Small intestine (tissue), 7 donors: ENCODE measurements around the gene ADGRF3. TPM values are rescaled to one million over a fixed set of nuclear protein-coding genes. Genes with fewer than 3 reads are reported as not detected.
A peak's percentile ranks its signal among the peaks of the same experiment; 100 is the strongest.
"Not testable (repeated sequence)": the region's sequence is repeated elsewhere in the genome, so short reads cannot be mapped to it uniquely, and the experiment has no call there.

Experiments
- DNase-seq, 2 donors: peaks; one replicate each; pipeline versions ENCODE4 v3.0.0 to v3.0.0-alpha.2; 2013
- FAIRE-seq: peaks from 2 replicates; lab custom pipeline; 2012; peaks lifted over from hg19 to GRCh38; lab: Jason Lieb, UNC
- H3K27ac ChIP-seq, 3 donors: one replicate each; pipeline ENCODE4 v1.5.1; 2013; ENCODE audit warnings: low read length in 2 of 3, mild to moderate bottlenecking in 2 of 3, control low read depth in 1 of 3, inconsistent platforms in 1 of 3, low read depth in 1 of 3, moderate library complexity in 1 of 3
- H3K27me3 ChIP-seq, 3 donors: one replicate each; pipeline ENCODE4 v1.6.1; 2013; ENCODE audit warnings: low read length in 3 of 3, inconsistent platforms in 1 of 3; ENCODE audit not compliant: control insufficient read depth in 3 of 3, insufficient read depth in 3 of 3
- H3K36me3 ChIP-seq, 3 donors: one replicate each; pipeline ENCODE4 v1.6.1; 2013; ENCODE audit warnings: low read length in 3 of 3, inconsistent platforms in 1 of 3, low read depth in 1 of 3, mild to moderate bottlenecking in 1 of 3, moderate library complexity in 1 of 3; ENCODE audit not compliant: control insufficient read depth in 3 of 3, insufficient read depth in 2 of 3
- H3K4me1 ChIP-seq, 3 donors: one replicate each; pipeline ENCODE4 v1.6.1; 2013; ENCODE audit warnings: low read length in 2 of 3, inconsistent platforms in 1 of 3, low read depth in 1 of 3, mild to moderate bottlenecking in 1 of 3, moderate library complexity in 1 of 3; ENCODE audit not compliant: control insufficient read depth in 3 of 3, insufficient read depth in 2 of 3
- H3K4me3 ChIP-seq, 3 donors: one replicate each; pipeline ENCODE4 v1.5.1; 2013; ENCODE audit warnings: low read length in 3 of 3, control low read depth in 1 of 3, inconsistent platforms in 1 of 3, low read depth in 1 of 3, mild to moderate bottlenecking in 1 of 3, moderate library complexity in 1 of 3
- H3K9me3 ChIP-seq, 2 donors: one replicate each; pipeline ENCODE4 v1.6.1; 2013; ENCODE audit warnings: low read depth in 1 of 2, low read length in 1 of 2; ENCODE audit not compliant: control insufficient read depth in 2 of 2, insufficient read depth in 1 of 2
- WGBS, 3 donors: extraction: QIAGEN DNeasy Blood & Tissue Kit; methylation state at CpG; one replicate each; pipeline ENCODE4 v1.1.7; 2013; 5-methylcytosine and 5-hydroxymethylcytosine counted together
- polyA plus RNA-seq, 4 donors: library from polyadenylated mRNA; stranded (reverse) in 3 of 4; unstranded in 1 of 4; fragments of 200-250 nt in 3 of 4; fragments of 120-200 nt in 1 of 4; gene quantifications; one replicate each; pipeline versions ENCODE4 v1.2.1 to v1.2.3, GENCODE V29; 2013
- donor health status: healthy with polysubstance abuse.
- donor health status: control.
- donor health status: control.
- donor health status: Bipolar disorder and iron deficiency.
- donor health status: healthy.

ADGRF3 gene
- polyA plus RNA-seq, 4 donors, result 0.09 to 1.2 TPM; not detected in 2

- 76 to 80% (median 79%) methylated on average over 2 of the region's 2 CpGs for WGBS, 3 donors
- Histone ChIP-seq H3K4me3 (no peak overlapping the region), H3K9me3 (no peaks in the 10 kb centered on the region), H3K27ac (no peak overlapping the region), H3K4me1 (peaks cover 0 to 3% (median 0%) of the 10 kb centered on the region in 3 donors), H3K27me3 (no peaks in the 10 kb centered on the region), H3K36me3 (peaks cover 0 to 16% (median 0%) of the 10 kb centered on the region in 3 donors)
- DNase-seq (no peak), FAIRE-seq (no peak)
These were observed 10.2 kb upstream of the ADGRF3 start for GRCh38 chr2:26356771-26357170.

DNA sequence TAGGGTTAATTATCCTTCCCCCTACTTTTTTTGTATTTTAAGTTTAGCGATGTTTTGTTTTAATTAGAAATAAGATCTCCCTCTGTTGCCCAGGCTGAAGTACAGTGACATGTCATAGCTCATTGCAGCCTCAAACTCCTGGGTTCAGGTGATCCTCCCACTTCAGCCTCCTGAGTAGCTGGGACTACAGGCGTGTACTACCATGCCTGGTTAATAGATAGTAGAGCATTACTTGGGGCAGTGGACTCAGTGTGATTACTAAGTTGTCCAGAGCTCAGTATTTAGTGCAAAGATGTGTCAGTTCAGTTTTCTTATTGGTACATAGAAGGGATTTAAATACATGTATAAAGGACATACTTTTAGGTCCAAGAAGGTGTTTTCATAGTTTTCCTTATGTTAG is 9.5 kb upstream of the ADGRF3 start:
- Histone ChIP-seq H3K4me1 (peaks cover 0 to 3% (median 0%) of the 10 kb centered on the region in 3 donors), H3K9me3 (no peaks in the 10 kb centered on the region), H3K27me3 (no peaks in the 10 kb centered on the region), H3K4me3 (no peak overlapping the region), H3K27ac (no peak overlapping the region), H3K36me3 (peaks cover 0 to 16% (median 0%) of the 10 kb centered on the region in 3 donors)
- 87 to 100% (median 99%) methylated on average over 2 of the region's 2 CpGs for WGBS, 3 donors
- DNase-seq, result no peak
- FAIRE-seq, result no peak

- Histone ChIP-seq H3K27ac (no peak overlapping the region), H3K4me1 (peaks cover 0 to 3% (median 0%) of the 10 kb centered on the region in 3 donors), H3K4me3 (no peak overlapping the region), H3K27me3 (no peaks in the 10 kb centered on the region), H3K9me3 (no peaks in the 10 kb centered on the region), H3K36me3 (peaks cover 0 to 18% (median 0%) of the 10 kb centered on the region in 3 donors)
- WGBS, 3 donors, result 81 to 89% (median 83%) methylated on average over 9 of the region's 9 CpGs
- FAIRE-seq (no peak), DNase-seq (no peak)
These were observed 8.7 kb upstream of the ADGRF3 start for GRCh38 chr2:26355038-26355995.

GRCh38 chr2:26354469-26354868 is 7.9 kb upstream of the ADGRF3 start:
- not testable (repeated sequence) for H3K4me1 ChIP-seq, H3K27me3 ChIP-seq, H3K4me3 ChIP-seq, H3K9me3 ChIP-seq, DNase-seq, H3K27ac ChIP-seq, FAIRE-seq
- 97 to 99% (median 97%) methylated on average over 16 of the region's 16 CpGs for WGBS, 3 donors
- peaks cover 0 to 20% (median 0%) of the 10 kb centered on the region in 3 donors for H3K36me3 ChIP-seq

GRCh38 chr2:26352892-26353291 is 6.3 kb upstream of the ADGRF3 start:
- DNase-seq (peak in 1 of 2 donors; percentile 18), FAIRE-seq (no peak)
- Histone ChIP-seq H3K27me3 (no peaks in the 10 kb centered on the region), H3K4me3 (no peak overlapping the region), H3K27ac (no peak overlapping the region), H3K9me3 (no peaks in the 10 kb centered on the region), H3K36me3 (peaks cover 0 to 17% (median 0%) of the 10 kb centered on the region in 3 donors), H3K4me1 (peaks cover 0 to 5% (median 5%) of the 10 kb centered on the region in 3 donors)
- 79 to 83% (median 82%) methylated on average over 1 of the region's 1 CpG for WGBS, 3 donors

GRCh38 chr2:26351375-26352090 is 4.9 kb upstream of the ADGRF3 start:
- Histone ChIP-seq H3K4me1 (peaks cover 4 to 5% (median 5%) of the 10 kb centered on the region in 3 donors), H3K36me3 (peaks cover 0 to 17% (median 0%) of the 10 kb centered on the region in 3 donors), H3K9me3 (no peaks in the 10 kb centered on the region), H3K27ac (no peak overlapping the region), H3K4me3 (no peak overlapping the region), H3K27me3 (no peaks in the 10 kb centered on the region)
- FAIRE-seq, result no peak
- 93 to 96% (median 94%) methylated on average over 10 of the region's 10 CpGs for WGBS, 3 donors
- no peak for DNase-seq

DNA sequence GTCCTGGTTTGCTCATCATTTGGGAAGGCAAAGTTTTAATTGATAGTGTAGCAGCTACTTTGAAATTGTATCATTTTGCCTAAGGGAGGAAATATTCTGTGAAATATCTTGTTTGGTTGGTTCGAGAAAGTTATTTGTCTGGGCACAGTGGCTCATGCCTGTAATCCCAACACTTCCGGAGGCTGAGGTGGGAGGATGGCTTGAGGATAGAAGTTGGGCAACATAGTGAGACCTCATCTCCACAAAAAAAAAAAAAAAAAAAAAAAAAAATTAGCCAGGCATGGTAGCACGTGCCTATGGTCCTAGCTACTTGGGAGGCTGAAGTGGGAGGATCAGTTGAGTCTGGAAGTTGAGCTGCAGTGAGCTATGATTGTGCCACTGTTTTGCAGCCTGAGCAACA is 3.1 kb upstream of the ADGRF3 start:
- DNase-seq (no peak), FAIRE-seq (no peak)
- no peaks in the 10 kb centered on the region for H3K9me3 ChIP-seq
- H3K27me3 ChIP-seq, result no peaks in the 10 kb centered on the region
- no peak overlapping the region for H3K27ac ChIP-seq
- H3K4me1 ChIP-seq, result peaks cover 5 to 6% (median 5%) of the 10 kb centered on the region in 3 donors
- H3K4me3 ChIP-seq, result no peak overlapping the region
- peaks cover 0 to 17% (median 0%) of the 10 kb centered on the region in 3 donors for H3K36me3 ChIP-seq
- 86 to 93% (median 92%) methylated on average over 3 of the region's 3 CpGs for WGBS, 3 donors

DNA sequence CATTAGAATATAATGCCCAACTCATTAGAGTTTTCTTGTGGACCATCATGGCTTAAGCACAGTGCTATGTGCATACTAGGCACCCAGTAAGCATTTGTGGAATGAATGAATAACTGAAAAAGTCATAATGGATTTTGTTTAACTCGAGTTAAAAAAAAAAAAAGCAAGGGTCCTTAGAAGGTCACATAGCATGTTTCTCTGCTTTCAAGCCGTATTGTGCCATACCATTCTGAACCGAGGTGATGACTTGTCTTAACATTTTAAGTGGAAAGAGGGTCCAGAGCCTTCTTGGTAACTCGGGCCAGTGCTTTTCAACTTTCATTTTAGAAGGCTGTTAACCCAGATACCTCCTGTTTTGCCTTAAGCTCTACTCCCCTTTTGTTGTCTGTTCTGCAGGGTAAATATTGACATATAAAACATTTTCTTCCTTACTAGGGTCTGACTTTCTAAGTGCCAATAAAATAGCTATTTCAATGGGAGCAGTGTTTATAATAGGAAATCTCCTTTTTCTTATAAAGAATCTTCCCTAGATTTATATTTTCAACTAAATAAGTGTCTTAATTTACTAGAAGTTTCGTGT is 787 bp upstream of the ADGRF3 start:
- Histone ChIP-seq H3K9me3 (no peaks in the 10 kb centered on the region), H3K27me3 (no peaks in the 10 kb centered on the region), H3K4me1 (peaks cover 2 to 11% (median 8%) of the 10 kb centered on the region in 3 donors), H3K4me3 (peak overlapping the region; percentile 69 to 96 (median 76)), H3K36me3 (peaks cover 0 to 11% (median 0%) of the 10 kb centered on the region in 3 donors), H3K27ac (peak overlapping the region; percentile 91 to 93 (median 92))
- DNase-seq (peak in 1 of 2 donors; percentile 34), FAIRE-seq (no peak)
- WGBS, 3 donors, result 4 to 17% (median 10%) methylated on average over 5 of the region's 5 CpGs
